Stomach (tissue), 4 donors: ENCODE results near the gene ATP9B.

ENCODE experiments used
- CTCF ChIP-seq, 7 experiments: fragments of 450-650 bp in 4 of 7; fragments of 200-600 bp in 3 of 7; sonication (generic) in 3 of 7; IDR thresholded peaks; one replicate each; pipeline ENCODE4 v1.5.1; 2016 to 2019; ENCODE audit warnings: antibody characterized with exemption in 7 of 7, control low read depth in 2 of 7, mild to moderate bottlenecking in 1 of 7
- POLR2A ChIP-seq, 4 donors: fragments of 450-650 bp; IDR thresholded peaks; one replicate each; pipeline ENCODE4 v1.6.1; 2016; ENCODE audit warnings: antibody characterized with exemption in 4 of 4, control low read depth in 2 of 4, mild to moderate bottlenecking in 1 of 4, moderate library complexity in 1 of 4

GRCh38 chr18:79423211-79424007 lies 354.2 kb downstream of the ATP9B start:
- TF ChIP-seq POLR2A (IDR thresholded peaks at IDR 0.05): no peak
- TF ChIP-seq CTCF (IDR thresholded peaks at IDR 0.05): no peak
